B cell (primary cell): Measurements from ENCODE around the gene UTP4.

Experiments
- CTCF ChIP-seq: fragments of 200-600 bp; IDR thresholded peaks from one replicate; pipeline ENCODE4 v1.8.0; 2022; ENCODE audit warnings: antibody characterized with exemption, mild to moderate bottlenecking
- EZH2 ChIP-seq: IDR thresholded peaks from 2 replicates; pipeline ENCODE4 v1.6.1; 2012; ENCODE audit warnings: borderline replicate concordance, low read depth, mild to moderate bottlenecking, moderate library complexity, low read length; ENCODE audit not compliant: insufficient read depth, poor library complexity, severe bottlenecking

- TF ChIP-seq CTCF (peak; percentile 81), EZH2 (no peak)
Measured at GRCh38 chr16:69123910-69124309, 8.5 kb upstream of the UTP4 start.
